ENCODE measurements around the gene TIMM10.
A peak's percentile ranks its signal among the peaks of the same experiment; 100 is the strongest.

Gene TIMM10

GRCh38 chr11:57502870-57503269 lies 27.7 kb downstream of the TIMM10 start:
- no peak for DNase-seq (ENCODE audit: low read depth)

- DNase-seq (ENCODE audit: low read depth) = no peak
Observed at GRCh38 chr11:57502376-57502775, 28.2 kb downstream of the TIMM10 start.

GRCh38 chr11:57501953-57502352 lies 28.6 kb downstream of the TIMM10 start:
- no peak for DNase-seq (ENCODE audit: low read depth)

DNA sequence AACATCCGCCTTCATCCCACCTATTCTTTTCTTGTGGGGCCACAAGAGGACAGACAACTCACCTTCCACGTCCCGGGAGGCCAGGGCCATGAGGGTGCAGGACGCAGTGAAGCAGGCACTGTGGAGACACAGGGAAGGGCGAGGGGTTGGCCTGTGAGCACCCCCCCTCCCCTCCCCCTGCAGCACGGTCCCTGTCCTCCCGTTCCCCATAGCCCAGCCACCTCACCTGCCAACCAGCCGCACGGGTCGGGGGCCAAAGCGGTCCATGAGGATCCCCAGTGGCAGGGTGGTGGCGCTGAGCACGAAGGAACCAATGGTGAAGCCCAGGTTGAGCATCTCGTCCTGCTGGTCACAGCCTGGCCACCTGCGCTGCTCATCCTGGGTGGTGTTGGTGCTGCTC lies 29.6 kb downstream of the TIMM10 start:
- no peak for DNase-seq (ENCODE audit: low read depth)

GRCh38 chr11:57500515-57500914 lies 30.0 kb downstream of the TIMM10 start:
- DNase-seq (ENCODE audit: low read depth) = no peak

GRCh38 chr11:57499983-57500461 lies 30.5 kb downstream of the TIMM10 start:
- no peak for DNase-seq (ENCODE audit: low read depth)

DNA sequence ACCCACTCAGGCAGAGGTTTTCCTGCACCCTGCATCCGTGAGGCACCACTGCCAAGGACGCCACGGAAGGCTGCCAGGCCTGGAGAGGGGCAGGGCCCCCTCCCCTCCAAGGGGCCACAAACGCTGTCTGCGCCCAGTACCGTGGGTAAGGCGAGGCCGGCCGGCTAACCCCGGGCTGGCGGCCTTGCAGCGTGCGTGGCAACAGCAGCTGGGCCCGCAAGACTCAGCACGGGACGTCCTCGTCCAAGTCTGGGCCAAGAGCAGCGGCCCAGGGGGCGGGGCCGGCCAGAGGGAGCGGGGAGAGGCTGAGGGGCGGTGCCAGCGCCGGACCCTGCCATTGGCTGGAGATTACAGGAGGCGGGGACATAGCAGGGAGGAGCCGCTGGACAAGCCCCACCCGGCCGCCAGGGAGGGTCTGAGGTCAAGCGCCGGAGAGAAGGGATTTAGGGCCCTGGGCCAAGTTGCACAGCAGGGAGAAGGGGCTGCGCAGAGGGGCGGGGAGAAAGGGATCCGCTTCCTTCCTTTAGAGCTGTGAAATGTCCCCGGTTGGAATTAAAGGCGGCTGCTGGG lies 31.1 kb downstream of the TIMM10 start:
- DNase-seq (ENCODE audit: low read depth) = peak; percentile 30

GRCh38 chr11:57498540-57498939 lies 32.0 kb downstream of the TIMM10 start:
- DNase-seq (ENCODE audit: low read depth) = no peak

DNA sequence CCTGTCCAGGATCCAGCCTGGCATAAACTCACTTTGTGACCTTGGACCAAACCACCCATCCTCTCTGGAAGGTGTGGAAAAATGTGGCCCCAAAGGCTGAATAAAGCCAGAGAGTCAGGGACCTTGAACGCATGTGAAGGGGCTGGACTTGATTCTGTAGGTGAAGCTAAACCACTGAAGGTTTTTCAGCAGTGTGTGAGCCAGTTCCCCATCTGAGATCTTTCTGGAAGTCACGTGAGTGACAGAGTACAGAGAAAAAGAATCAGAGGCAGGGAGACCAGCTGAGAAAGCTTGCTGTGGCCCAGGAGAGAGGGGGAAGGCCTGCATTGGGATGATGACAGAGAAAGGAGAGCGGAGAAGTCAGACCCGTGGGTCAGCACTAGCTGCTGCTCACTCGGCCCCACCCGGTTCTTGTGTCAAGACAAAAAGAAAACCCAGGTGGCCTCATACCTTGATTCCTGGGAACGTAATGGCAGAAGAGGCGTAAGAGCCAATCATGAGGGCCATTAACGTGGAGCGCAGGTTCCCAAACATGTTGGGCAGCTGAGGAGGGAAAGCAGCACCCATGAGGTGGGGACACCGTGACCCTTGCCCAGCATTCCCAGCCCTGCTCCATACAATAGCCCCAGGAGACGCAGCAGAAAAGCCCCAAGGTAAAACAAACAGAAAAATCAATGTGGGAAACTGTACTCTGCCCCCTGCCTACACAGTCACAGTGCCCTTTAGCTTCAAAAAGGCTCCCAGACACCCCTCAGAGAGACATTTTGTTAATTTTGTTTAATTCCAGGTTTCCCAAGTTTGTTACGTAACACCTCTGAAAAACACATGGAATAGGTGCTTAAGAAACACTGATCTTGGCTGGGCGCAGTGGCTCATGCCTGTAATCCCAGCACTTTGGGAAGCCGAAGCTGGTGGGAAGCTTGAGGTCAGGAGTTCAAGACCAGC lies 33.0 kb downstream of the TIMM10 start:
- no peak for DNase-seq (ENCODE audit: low read depth)

- DNase-seq (ENCODE audit: low read depth) = no peak
Observed at GRCh38 chr11:57496109-57496820, 34.3 kb downstream of the TIMM10 start.

DNA sequence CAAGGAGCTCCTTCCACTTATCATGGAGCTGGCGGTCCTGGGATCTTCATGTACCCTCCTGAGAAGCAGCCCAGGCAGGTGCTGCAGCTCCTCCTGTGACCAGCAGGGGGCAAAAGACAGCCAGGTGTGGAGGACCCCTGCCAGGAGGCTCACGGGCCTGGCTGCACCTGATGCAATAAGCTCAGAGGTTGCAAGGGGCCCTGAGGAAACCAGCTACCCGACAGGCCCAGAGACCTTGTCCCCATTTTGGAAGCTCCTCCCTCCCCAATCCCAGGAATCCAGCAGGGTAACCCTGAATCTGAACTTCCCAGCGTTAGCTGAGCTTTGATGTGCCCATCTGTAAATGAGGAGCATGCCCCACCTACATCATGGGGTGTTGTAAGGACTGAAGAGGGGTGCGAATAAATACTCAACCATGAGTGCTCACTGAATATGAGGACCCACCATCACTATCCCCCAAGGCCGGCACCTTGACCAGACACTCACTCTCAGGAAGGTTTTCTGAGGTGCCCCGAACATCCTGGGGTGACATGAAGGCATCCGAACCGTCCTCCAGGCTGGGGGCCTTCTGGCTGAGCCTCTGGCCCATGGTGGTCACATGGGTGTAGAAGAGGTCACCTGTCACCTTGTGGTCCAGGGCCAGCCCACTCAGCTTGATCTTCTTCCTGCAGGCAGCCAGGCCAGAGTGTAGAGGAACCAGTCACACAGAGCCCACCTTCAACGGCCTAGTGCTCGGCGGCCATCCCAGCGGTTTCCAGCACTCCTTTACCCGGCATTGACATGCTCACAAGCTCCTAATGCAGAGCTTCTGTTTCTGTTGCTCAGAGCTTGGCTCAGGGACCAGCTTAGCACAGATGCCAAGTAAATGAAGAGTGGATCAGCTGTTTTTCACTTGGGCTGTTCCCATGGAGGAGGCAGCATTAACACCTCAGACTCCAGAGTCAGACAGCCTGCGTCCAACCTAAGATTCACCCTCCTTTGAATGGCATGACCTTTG lies 36.7 kb downstream of the TIMM10 start:
- peak; percentile 59 for DNase-seq (ENCODE audit: low read depth)

- DNase-seq (ENCODE audit: low read depth) = peak; percentile 30
Observed at GRCh38 chr11:57491371-57492061, 39.0 kb downstream of the TIMM10 start.

DNA sequence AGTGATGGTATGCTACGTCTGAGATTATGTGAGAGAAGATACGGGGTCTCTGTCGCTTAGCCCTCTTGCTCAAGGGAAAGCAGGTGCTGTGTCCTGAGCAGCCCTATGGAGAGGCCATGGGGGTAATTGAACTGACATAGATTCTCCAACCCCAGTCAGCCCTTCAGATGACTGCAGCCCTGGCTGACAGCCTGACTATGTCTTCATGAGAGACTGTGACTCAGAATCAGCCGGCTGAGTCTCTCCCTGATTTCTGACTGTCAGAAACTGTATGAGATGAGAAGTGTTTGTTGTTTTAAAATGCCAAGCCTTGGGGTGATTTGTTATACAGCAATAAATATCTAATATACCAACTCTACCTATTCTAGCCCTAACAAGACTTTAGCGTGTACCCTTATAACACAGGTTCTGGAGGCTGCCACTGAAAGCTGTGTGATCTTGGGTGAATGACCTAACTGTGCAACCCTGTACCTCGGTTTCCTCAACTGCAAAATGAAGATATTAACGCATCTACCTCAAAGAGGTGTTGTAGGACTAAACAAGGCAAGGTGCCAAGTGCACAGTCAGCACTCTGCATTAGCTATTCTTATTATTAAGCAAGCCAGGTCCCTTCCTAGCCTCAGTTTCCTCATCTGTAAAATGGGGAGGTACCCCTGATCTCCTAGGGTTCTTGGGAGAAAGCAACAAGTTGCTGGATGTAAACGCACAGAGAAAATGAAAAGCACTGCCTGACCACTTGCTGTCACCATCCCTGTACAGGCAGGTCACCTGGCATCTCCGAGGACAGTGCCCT lies 39.9 kb downstream of the TIMM10 start:
- DNase-seq (ENCODE audit: low read depth) = no peak

DNA sequence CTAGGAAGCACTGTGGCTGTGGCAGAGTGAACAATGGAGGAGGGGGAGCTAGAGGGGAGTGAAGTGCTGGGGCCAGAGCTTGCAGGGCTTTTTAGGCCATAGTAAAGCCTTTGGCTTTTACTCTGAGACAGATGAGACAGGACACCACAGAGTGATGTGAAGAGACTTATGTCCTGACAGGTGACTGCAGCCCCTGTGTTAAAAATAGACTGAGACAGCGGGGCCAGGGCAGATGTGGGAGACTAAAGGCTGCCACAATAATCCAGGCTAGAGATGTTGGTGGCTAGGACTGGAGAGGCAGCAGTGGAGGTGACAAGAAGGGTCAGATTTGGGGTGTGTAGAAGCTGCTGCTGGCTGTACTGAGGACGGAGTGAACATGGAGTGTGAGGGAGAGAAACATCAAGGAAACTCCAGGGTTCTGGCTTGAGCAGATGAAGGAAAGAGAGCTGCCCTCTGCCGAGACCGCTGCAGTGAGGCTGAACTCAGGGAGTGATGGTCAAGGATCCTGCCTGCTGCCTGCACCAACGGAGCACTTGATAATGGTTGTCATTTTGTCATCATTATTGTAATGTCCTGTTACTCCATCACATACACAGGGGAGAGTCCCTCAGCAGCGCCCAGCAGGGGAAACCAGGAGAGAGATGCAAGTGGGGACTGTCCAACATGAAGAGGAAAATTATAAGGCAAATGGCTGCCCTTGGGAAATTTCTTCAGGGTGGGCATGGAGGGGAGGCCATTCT lies 42.5 kb downstream of the TIMM10 start:
- DNase-seq (ENCODE audit: low read depth) = no peak

- no peak for DNase-seq (ENCODE audit: low read depth)
Observed at GRCh38 chr11:57487021-57487778, 43.4 kb downstream of the TIMM10 start.

GRCh38 chr11:57485217-57485990 lies 45.1 kb downstream of the TIMM10 start:
- DNase-seq (ENCODE audit: low read depth) = no peak

GRCh38 chr11:57484141-57484710 lies 46.3 kb downstream of the TIMM10 start:
- no peak for DNase-seq (ENCODE audit: low read depth)
